Coronary artery (tissue), 2 donors: Measurements from ENCODE around the gene RUFY3.
"Not testable (repeated sequence)": the region's sequence is repeated elsewhere in the genome, so short reads cannot be mapped to it uniquely, and the experiment has no call there.

Experiments
- DNase-seq: peaks from one replicate; pipeline ENCODE4 v3.0.0-alpha.2; 2017; ENCODE audit warnings: low spot score
- H3K27ac ChIP-seq, 2 donors: fragments of 200-600 bp; sonication (generic); one replicate each; pipeline ENCODE4 v1.5.1; 2016 to 2019
- H3K4me3 ChIP-seq: fragments of 200-600 bp; sonication (generic); 2 replicates; pipeline ENCODE4 v1.5.1; 2016; ENCODE audit warnings: mild to moderate bottlenecking, moderate library complexity
- TF ChIP-seq, protein P1 (sequence below): fragments of 200-600 bp; sonication (generic); IDR thresholded peaks from one replicate; pipeline ENCODE4 v1.5.1; 2019; ENCODE audit warnings: antibody characterized with exemption

Gene RUFY3

DNA sequence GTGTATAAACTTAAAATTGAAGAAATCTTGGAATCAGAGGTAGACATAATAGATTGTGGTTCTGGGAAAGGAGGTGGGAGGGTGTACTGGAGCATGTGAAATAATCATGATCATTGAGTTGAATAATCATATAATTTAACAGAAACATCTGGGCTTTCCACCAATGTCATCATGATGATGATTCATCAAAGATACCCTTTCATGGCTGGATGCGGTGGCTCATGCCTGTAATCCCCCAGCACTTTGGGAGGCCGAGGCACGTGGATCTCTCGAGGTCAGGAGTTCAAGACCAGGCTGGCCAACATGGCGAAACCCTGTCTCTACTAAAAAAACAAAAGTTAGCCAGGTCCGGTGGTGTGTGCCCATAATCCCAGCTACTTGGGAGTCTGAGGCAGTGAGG is 6.7 kb upstream of the RUFY3 start:
- TF ChIP-seq, protein P1, sequence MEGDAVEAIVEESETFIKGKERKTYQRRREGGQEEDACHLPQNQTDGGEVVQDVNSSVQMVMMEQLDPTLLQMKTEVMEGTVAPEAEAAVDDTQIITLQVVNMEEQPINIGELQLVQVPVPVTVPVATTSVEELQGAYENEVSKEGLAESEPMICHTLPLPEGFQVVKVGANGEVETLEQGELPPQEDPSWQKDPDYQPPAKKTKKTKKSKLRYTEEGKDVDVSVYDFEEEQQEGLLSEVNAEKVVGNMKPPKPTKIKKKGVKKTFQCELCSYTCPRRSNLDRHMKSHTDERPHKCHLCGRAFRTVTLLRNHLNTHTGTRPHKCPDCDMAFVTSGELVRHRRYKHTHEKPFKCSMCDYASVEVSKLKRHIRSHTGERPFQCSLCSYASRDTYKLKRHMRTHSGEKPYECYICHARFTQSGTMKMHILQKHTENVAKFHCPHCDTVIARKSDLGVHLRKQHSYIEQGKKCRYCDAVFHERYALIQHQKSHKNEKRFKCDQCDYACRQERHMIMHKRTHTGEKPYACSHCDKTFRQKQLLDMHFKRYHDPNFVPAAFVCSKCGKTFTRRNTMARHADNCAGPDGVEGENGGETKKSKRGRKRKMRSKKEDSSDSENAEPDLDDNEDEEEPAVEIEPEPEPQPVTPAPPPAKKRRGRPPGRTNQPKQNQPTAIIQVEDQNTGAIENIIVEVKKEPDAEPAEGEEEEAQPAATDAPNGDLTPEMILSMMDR: no peak
- Histone ChIP-seq H3K27ac (no peak overlapping the region), H3K4me3 (no peak overlapping the region)
- DNase-seq: no peak

- TF ChIP-seq, protein P1: no peak
These were observed 2.8 kb upstream of the RUFY3 start for GRCh38 chr4:70718811-70719604.

GRCh38 chr4:70722199-70722791 is 531 bp downstream of the RUFY3 start:
- Histone ChIP-seq H3K27ac (peak overlapping the region; percentile 3 to 49), H3K4me3 (peak overlapping the region; percentile 66)
- DNase-seq: no peak
- TF ChIP-seq, protein P1: no peak

More at GRCh38 chr4:70718811-70719604, 2.8 kb upstream of the RUFY3 start:
- Histone ChIP-seq H3K4me3 (no peak overlapping the region), H3K27ac (no peak overlapping the region)
- no peak for DNase-seq

- H3K4me3 ChIP-seq: no peak overlapping the region
- no peak overlapping the region for H3K27ac ChIP-seq
- TF ChIP-seq, protein P1: no peak
- DNase-seq: no peak
These were observed 2.7 kb downstream of the RUFY3 start for GRCh38 chr4:70724463-70724862.

- Histone ChIP-seq H3K4me3 (no peak overlapping the region), H3K27ac (no peak overlapping the region)
- DNase-seq: no peak
- TF ChIP-seq, protein P1: no peak
These were observed 3.9 kb downstream of the RUFY3 start for GRCh38 chr4:70725633-70726032.

- H3K4me3 ChIP-seq, H3K27ac ChIP-seq, DNase-seq: not testable (repeated sequence)
These were observed 4.8 kb downstream of the RUFY3 start for GRCh38 chr4:70726515-70726914.

- TF ChIP-seq, protein P1: no peak
- no peak for DNase-seq
- Histone ChIP-seq H3K27ac (no peak overlapping the region), H3K4me3 (no peak overlapping the region)
These were observed 6.3 kb downstream of the RUFY3 start for GRCh38 chr4:70728091-70728490.

- not testable (repeated sequence) for H3K27ac ChIP-seq, H3K4me3 ChIP-seq, DNase-seq
These were observed 11.1 kb downstream of the RUFY3 start for GRCh38 chr4:70732878-70733277.
